Measurements from ENCODE around the gene EFS.

EFS gene

GRCh38 chr14:23359167-23359626 lies 5.8 kb downstream of the EFS start:
- no peaks in the 10 kb centered on the region for H3K36me3 ChIP-seq (ENCODE audit: control insufficient read depth in 2 of 2, insufficient read depth in 2 of 2, low read length in 2 of 2)
- no peak overlapping the region for H3K27ac ChIP-seq (ENCODE audit: low read depth in 2 of 2, low read length in 2 of 2)
- H3K9ac ChIP-seq (ENCODE audit: low read depth in 1 of 2, low read length in 2 of 2) = no peak overlapping the region
- H3K4me1 ChIP-seq (ENCODE audit: control insufficient read depth in 2 of 2, insufficient read depth in 2 of 2, low read length in 2 of 2) = no peaks in the 10 kb centered on the region
- no peak overlapping the region for H3K4me3 ChIP-seq (ENCODE audit: low read length in 2 of 2)
- peaks cover 3 to 16% of the 10 kb centered on the region in 2 donors for H3K27me3 ChIP-seq (ENCODE audit: control insufficient read depth in 2 of 2, insufficient read depth in 2 of 2, low read length in 2 of 2)
- H3K9me3 ChIP-seq (ENCODE audit: control insufficient read depth in 2 of 2, low read length in 2 of 2) = no peaks in the 10 kb centered on the region

DNA sequence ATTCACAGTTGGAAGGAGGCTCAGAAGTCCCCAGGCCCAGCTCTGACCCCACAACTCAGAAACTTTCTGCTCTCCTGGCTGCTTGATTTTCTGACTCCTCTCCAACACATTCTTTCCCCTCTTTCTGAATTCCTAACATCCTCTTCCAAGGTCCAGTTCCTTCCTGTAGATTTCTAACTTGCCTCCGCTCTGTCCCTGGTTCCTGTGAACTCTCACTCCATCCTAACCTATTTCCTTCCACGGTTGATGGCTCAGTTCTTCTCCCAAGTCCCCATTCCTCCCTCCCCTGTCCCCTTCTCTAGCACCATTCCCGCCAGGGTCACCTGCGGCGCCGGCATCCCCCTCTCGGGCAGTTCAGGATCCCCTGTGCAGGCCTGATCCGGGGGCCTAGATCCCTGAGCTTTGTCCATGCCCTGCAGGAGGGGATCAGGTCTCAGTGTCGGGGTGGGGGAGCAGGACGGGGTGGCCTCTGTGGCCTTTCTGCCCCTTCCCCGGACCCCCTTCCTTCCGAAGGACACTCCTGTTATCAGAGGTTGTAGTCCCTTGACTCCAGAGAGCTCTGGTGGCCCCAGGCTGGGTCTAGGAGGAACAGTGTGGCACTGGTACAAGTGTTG lies 6.3 kb downstream of the EFS start:
- Histone ChIP-seq H3K27me3 (ENCODE audit: control insufficient read depth in 2 of 2, insufficient read depth in 2 of 2, low read length in 2 of 2) (peaks cover 2 to 13% of the 10 kb centered on the region in 2 donors), H3K9me3 (ENCODE audit: control insufficient read depth in 2 of 2, low read length in 2 of 2) (no peaks in the 10 kb centered on the region), H3K27ac (ENCODE audit: low read depth in 2 of 2, low read length in 2 of 2) (no peak overlapping the region), H3K4me3 (ENCODE audit: low read length in 2 of 2) (no peak overlapping the region), H3K36me3 (ENCODE audit: control insufficient read depth in 2 of 2, insufficient read depth in 2 of 2, low read length in 2 of 2) (no peaks in the 10 kb centered on the region), H3K9ac (ENCODE audit: low read depth in 1 of 2, low read length in 2 of 2) (no peak overlapping the region), H3K4me1 (ENCODE audit: control insufficient read depth in 2 of 2, insufficient read depth in 2 of 2, low read length in 2 of 2) (no peaks in the 10 kb centered on the region)

- H3K4me1 ChIP-seq (ENCODE audit: control insufficient read depth in 2 of 2, insufficient read depth in 2 of 2, low read length in 2 of 2) = peaks cover 0 to 1% of the 10 kb centered on the region in 2 donors
- peaks cover 8 to 18% of the 10 kb centered on the region in 2 donors for H3K27me3 ChIP-seq (ENCODE audit: control insufficient read depth in 2 of 2, insufficient read depth in 2 of 2, low read length in 2 of 2)
- no peaks in the 10 kb centered on the region for H3K36me3 ChIP-seq (ENCODE audit: control insufficient read depth in 2 of 2, insufficient read depth in 2 of 2, low read length in 2 of 2)
- no peak overlapping the region for H3K4me3 ChIP-seq (ENCODE audit: low read length in 2 of 2)
- H3K9ac ChIP-seq (ENCODE audit: low read depth in 1 of 2, low read length in 2 of 2) = no peak overlapping the region
- no peak overlapping the region for H3K27ac ChIP-seq (ENCODE audit: low read depth in 2 of 2, low read length in 2 of 2)
- H3K9me3 ChIP-seq (ENCODE audit: control insufficient read depth in 2 of 2, low read length in 2 of 2) = no peaks in the 10 kb centered on the region
Measured at GRCh38 chr14:23358042-23358441, 6.9 kb downstream of the EFS start.

DNA sequence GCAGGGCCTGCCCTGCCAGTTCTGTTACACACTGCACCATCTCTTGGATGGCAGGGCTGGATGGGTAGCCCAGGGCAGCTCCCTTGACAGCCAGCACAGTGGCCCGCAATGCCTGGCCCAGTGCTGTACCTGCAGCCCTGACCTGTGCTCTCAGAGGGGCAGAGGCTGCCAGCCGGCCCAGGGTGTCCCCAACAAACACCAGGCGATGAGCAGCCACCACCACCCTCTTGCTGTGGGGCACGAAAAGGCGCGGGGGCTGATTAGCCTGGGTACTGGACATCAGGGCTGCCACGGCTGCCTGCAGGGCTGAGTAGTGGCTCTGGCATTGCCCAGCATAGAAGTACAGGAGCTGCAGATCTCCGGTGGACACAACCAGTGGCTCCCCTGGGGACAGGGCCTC lies 7.7 kb downstream of the EFS start:
- no peaks in the 10 kb centered on the region for H3K36me3 ChIP-seq (ENCODE audit: control insufficient read depth in 2 of 2, insufficient read depth in 2 of 2, low read length in 2 of 2)
- peaks cover 0 to 3% of the 10 kb centered on the region in 2 donors for H3K4me1 ChIP-seq (ENCODE audit: control insufficient read depth in 2 of 2, insufficient read depth in 2 of 2, low read length in 2 of 2)

GRCh38 chr14:23356662-23357061 lies 8.3 kb downstream of the EFS start:
- Histone ChIP-seq H3K27ac (ENCODE audit: low read depth in 2 of 2, low read length in 2 of 2) (no peak overlapping the region), H3K9me3 (ENCODE audit: control insufficient read depth in 2 of 2, low read length in 2 of 2) (no peaks in the 10 kb centered on the region), H3K4me1 (ENCODE audit: control insufficient read depth in 2 of 2, insufficient read depth in 2 of 2, low read length in 2 of 2) (peaks cover 3% of the 10 kb centered on the region in 2 donors), H3K4me3 (ENCODE audit: low read length in 2 of 2) (no peak overlapping the region), H3K9ac (ENCODE audit: low read depth in 1 of 2, low read length in 2 of 2) (no peak overlapping the region), H3K36me3 (ENCODE audit: control insufficient read depth in 2 of 2, insufficient read depth in 2 of 2, low read length in 2 of 2) (no peaks in the 10 kb centered on the region), H3K27me3 (ENCODE audit: control insufficient read depth in 2 of 2, insufficient read depth in 2 of 2, low read length in 2 of 2) (peaks cover 10 to 31% of the 10 kb centered on the region in 2 donors)

More for the DNA sequence above, 7.7 kb downstream of the EFS start:
- no peaks in the 10 kb centered on the region for H3K9me3 ChIP-seq (ENCODE audit: control insufficient read depth in 2 of 2, low read length in 2 of 2)
- no peak overlapping the region for H3K4me3 ChIP-seq (ENCODE audit: low read length in 2 of 2)
- H3K27me3 ChIP-seq (ENCODE audit: control insufficient read depth in 2 of 2, insufficient read depth in 2 of 2, low read length in 2 of 2) = peaks cover 9 to 26% of the 10 kb centered on the region in 2 donors
- H3K27ac ChIP-seq (ENCODE audit: low read depth in 2 of 2, low read length in 2 of 2) = no peak overlapping the region
- H3K9ac ChIP-seq (ENCODE audit: low read depth in 1 of 2, low read length in 2 of 2) = no peak overlapping the region

- H3K9me3 ChIP-seq (ENCODE audit: control insufficient read depth in 2 of 2, low read length in 2 of 2) = no peaks in the 10 kb centered on the region
- no peak overlapping the region for H3K27ac ChIP-seq (ENCODE audit: low read depth in 2 of 2, low read length in 2 of 2)
- H3K4me1 ChIP-seq (ENCODE audit: control insufficient read depth in 2 of 2, insufficient read depth in 2 of 2, low read length in 2 of 2) = peaks cover 3% of the 10 kb centered on the region in 2 donors
- H3K27me3 ChIP-seq (ENCODE audit: control insufficient read depth in 2 of 2, insufficient read depth in 2 of 2, low read length in 2 of 2) = peaks cover 16 to 38% of the 10 kb centered on the region in 2 donors
- no peak overlapping the region for H3K4me3 ChIP-seq (ENCODE audit: low read length in 2 of 2)
- no peak overlapping the region for H3K9ac ChIP-seq (ENCODE audit: low read depth in 1 of 2, low read length in 2 of 2)
- H3K36me3 ChIP-seq (ENCODE audit: control insufficient read depth in 2 of 2, insufficient read depth in 2 of 2, low read length in 2 of 2) = no peaks in the 10 kb centered on the region
Measured at GRCh38 chr14:23355871-23356435, 9.0 kb downstream of the EFS start.

- H3K4me3 ChIP-seq (ENCODE audit: low read length in 2 of 2) = no peak overlapping the region
- H3K27ac ChIP-seq (ENCODE audit: low read depth in 2 of 2, low read length in 2 of 2) = no peak overlapping the region
- H3K36me3 ChIP-seq (ENCODE audit: control insufficient read depth in 2 of 2, insufficient read depth in 2 of 2, low read length in 2 of 2) = no peaks in the 10 kb centered on the region
Measured at GRCh38 chr14:23354990-23355389, 10.0 kb downstream of the EFS start.

DNA sequence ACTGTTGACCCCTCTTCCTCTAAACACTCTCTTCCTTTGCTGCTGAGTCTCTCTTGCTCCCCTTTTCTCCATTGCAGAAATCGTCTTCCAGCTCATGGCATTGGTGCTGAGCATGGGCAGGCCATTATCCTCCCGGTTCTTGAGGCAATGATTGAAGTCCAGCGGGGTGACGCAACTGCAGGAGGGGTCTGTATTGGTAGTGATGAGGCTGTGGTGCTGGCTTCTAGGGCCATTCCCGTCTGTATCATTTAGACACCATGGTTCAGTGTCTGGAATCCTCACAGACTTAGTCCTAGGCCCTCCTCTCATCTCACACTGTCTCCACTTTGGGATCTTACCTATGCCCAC lies 11.6 kb downstream of the EFS start:
- Histone ChIP-seq H3K9me3 (ENCODE audit: control insufficient read depth in 2 of 2, low read length in 2 of 2) (no peaks in the 10 kb centered on the region), H3K9ac (ENCODE audit: low read depth in 1 of 2, low read length in 2 of 2) (no peak overlapping the region), H3K4me1 (ENCODE audit: control insufficient read depth in 2 of 2, insufficient read depth in 2 of 2, low read length in 2 of 2) (peaks cover 3% of the 10 kb centered on the region in 2 donors), H3K36me3 (ENCODE audit: control insufficient read depth in 2 of 2, insufficient read depth in 2 of 2, low read length in 2 of 2) (no peaks in the 10 kb centered on the region), H3K27me3 (ENCODE audit: control insufficient read depth in 2 of 2, insufficient read depth in 2 of 2, low read length in 2 of 2) (peaks cover 16 to 45% of the 10 kb centered on the region in 2 donors), H3K4me3 (ENCODE audit: low read length in 2 of 2) (no peak overlapping the region), H3K27ac (ENCODE audit: low read depth in 2 of 2, low read length in 2 of 2) (no peak overlapping the region)

More at GRCh38 chr14:23354990-23355389, 10.0 kb downstream of the EFS start:
- Histone ChIP-seq H3K9me3 (ENCODE audit: control insufficient read depth in 2 of 2, low read length in 2 of 2) (no peaks in the 10 kb centered on the region), H3K9ac (ENCODE audit: low read depth in 1 of 2, low read length in 2 of 2) (no peak overlapping the region), H3K27me3 (ENCODE audit: control insufficient read depth in 2 of 2, insufficient read depth in 2 of 2, low read length in 2 of 2) (peaks cover 16 to 45% of the 10 kb centered on the region in 2 donors), H3K4me1 (ENCODE audit: control insufficient read depth in 2 of 2, insufficient read depth in 2 of 2, low read length in 2 of 2) (peaks cover 3% of the 10 kb centered on the region in 2 donors)

- Histone ChIP-seq H3K9me3 (ENCODE audit: control insufficient read depth in 2 of 2, low read length in 2 of 2) (no peaks in the 10 kb centered on the region), H3K27ac (ENCODE audit: low read depth in 2 of 2, low read length in 2 of 2) (peak within 1 kb of the TSS in 1 of 2 donors; percentile 18), H3K9ac (ENCODE audit: low read depth in 1 of 2, low read length in 2 of 2) (peak within 1 kb of the TSS in 1 of 2 donors; percentile 41), H3K36me3 (ENCODE audit: control insufficient read depth in 2 of 2, insufficient read depth in 2 of 2, low read length in 2 of 2) (no peaks in the 10 kb centered on the region), H3K4me1 (ENCODE audit: control insufficient read depth in 2 of 2, insufficient read depth in 2 of 2, low read length in 2 of 2) (peaks cover 3% of the 10 kb centered on the region in 2 donors), H3K27me3 (ENCODE audit: control insufficient read depth in 2 of 2, insufficient read depth in 2 of 2, low read length in 2 of 2) (peaks cover 16 to 45% of the 10 kb centered on the region in 2 donors), H3K4me3 (ENCODE audit: low read length in 2 of 2) (peak within 1 kb of the TSS; percentile 56 to 60)
Measured at GRCh38 chr14:23352506-23353432, 12.2 kb downstream of the EFS start, which contains the start of gene SLC22A17. SLC22A17 (minus strand) TSS chr14:23352887.

All from mucosa of rectum (tissue), 2 donors.